Fibroblast of lung (primary cell): ENCODE measurements around the gene ATP13A5. TPM values are rescaled to one million over a fixed set of nuclear protein-coding genes. Genes with fewer than 3 reads are reported as not detected.
A peak's percentile ranks its signal among the peaks of the same experiment; 100 is the strongest.

ENCODE experiments used
- DNase-seq, 2 donors: peaks; one replicate each; pipeline versions ENCODE4 v3.0.0 to v3.0.0-alpha.2; 2010; ENCODE audit warnings: low read depth in 2 of 2
- H2AFZ ChIP-seq: 2 replicates; pipeline ENCODE4 v1.5.1; 2012; ENCODE audit warnings: low read length, control low read depth, inconsistent platforms
- H3K27ac ChIP-seq: 2 replicates; pipeline ENCODE4 v1.5.1; 2011; ENCODE audit warnings: low read length, control low read depth; ENCODE audit not compliant: insufficient read depth
- H3K27me3 ChIP-seq: 2 replicates; pipeline ENCODE4 v1.5.1; 2011; ENCODE audit warnings: mild to moderate bottlenecking, low read length; ENCODE audit not compliant: control insufficient read depth, insufficient read depth
- H3K36me3 ChIP-seq: 2 replicates; pipeline ENCODE4 v1.5.1; 2011; ENCODE audit warnings: low read length; ENCODE audit not compliant: control insufficient read depth, insufficient read depth
- H3K4me1 ChIP-seq: 2 replicates; pipeline ENCODE4 v1.5.1; 2011; ENCODE audit warnings: low read length; ENCODE audit not compliant: control insufficient read depth, insufficient read depth; ENCODE audit errors: extremely low read depth
- H3K4me2 ChIP-seq: 2 replicates; pipeline ENCODE4 v1.5.1; 2011; ENCODE audit warnings: low read length, control low read depth; ENCODE audit not compliant: insufficient read depth; ENCODE audit errors: extremely low read depth
- H3K4me3 ChIP-seq, 4 experiments: fragments of 200-600 bp in 1 of 4; sonication (generic) in 1 of 4; replicated peaks in 1 of 4; 2 replicates each; pipeline ENCODE4 v1.5.1; 2011 to 2016; ENCODE audit warnings: low read length in 4 of 4, low read depth in 3 of 4, mild to moderate bottlenecking in 3 of 4, control low read depth in 2 of 4, inconsistent platforms in 1 of 4, mixed read lengths in 1 of 4; ENCODE audit not compliant: insufficient read depth in 1 of 4; ENCODE audit errors: control extremely low read depth in 1 of 4
- H3K79me2 ChIP-seq: 2 replicates; pipeline ENCODE4 v1.5.1; 2012; ENCODE audit warnings: mild to moderate bottlenecking, low read length, inconsistent platforms; ENCODE audit not compliant: control insufficient read depth, insufficient read depth
- H3K9ac ChIP-seq: 2 replicates; pipeline ENCODE4 v1.5.1; 2011; ENCODE audit warnings: mild to moderate bottlenecking, low read length, control low read depth; ENCODE audit not compliant: insufficient read depth
- H3K9me3 ChIP-seq: 2 replicates; pipeline ENCODE4 v1.5.1; 2012; ENCODE audit warnings: low read depth, low read length; ENCODE audit not compliant: control insufficient read depth, insufficient read depth
- H4K20me1 ChIP-seq: 2 replicates; pipeline ENCODE4 v1.5.1; 2011; ENCODE audit warnings: low read length; ENCODE audit not compliant: control insufficient read depth, insufficient read depth; ENCODE audit errors: extremely low read depth
- EZH2 ChIP-seq: IDR thresholded peaks from 2 replicates; pipeline ENCODE4 v1.5.1; 2012; ENCODE audit warnings: low read length, control low read depth, mild to moderate bottlenecking; ENCODE audit errors: missing control alignments
- polyA plus RNA-seq, 2 donors: library from polyadenylated mRNA; depleted of rRNA in 1 of 2; stranded (reverse) in 1 of 2; unstranded in 1 of 2; fragments of >200 nt; gene quantifications; 2 replicates each; pipeline ENCODE4 v1.2.1, GENCODE V29; 2011 to 2012; ENCODE audit warnings: missing spikeins in 1 of 2
- total RNA-seq: library from RNA; depleted of rRNA; stranded (reverse); fragments of >200 nt; gene quantifications from 2 replicates; pipeline ENCODE4 v1.2.1, GENCODE V29; 2014
- TF ChIP-seq, protein P1 (sequence below), 2 donors: IDR thresholded peaks in 1 of 2; conservative IDR thresholded peaks in 1 of 2; 1 replicate in 1 of 2; 2 replicates in 1 of 2; pipeline ENCODE4 v1.5.1; 2011 to 2012; ENCODE audit warnings: low read length in 2 of 2, control low read depth in 1 of 2, inconsistent platforms in 1 of 2, low read depth in 1 of 2, mild to moderate bottlenecking in 1 of 2

Gene ATP13A5
- total and polyA plus RNA-seq, 2 donors (not counting 1 experiment from before 2014, with no cell fraction given): not detected

DNA sequence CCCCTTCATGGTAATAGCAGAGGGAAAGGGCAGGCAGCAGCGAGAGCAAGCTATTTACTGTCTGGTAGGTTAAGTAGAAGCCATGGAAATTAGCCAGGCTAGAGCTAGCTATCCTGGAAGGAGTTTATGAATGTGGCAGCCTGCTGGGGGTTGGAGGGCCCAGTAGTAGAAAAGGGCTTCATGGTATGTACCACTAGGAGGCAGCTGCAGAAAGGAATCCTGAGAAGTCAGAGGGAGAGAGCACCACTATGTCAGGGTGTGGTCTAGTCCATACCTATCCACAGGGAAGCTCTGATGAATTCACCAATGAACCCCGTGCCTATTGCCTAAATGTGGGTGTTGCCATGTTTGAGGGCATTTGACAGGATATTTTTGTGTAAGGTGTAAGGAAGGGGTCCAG is 82.6 kb downstream of the ATP13A5 start:
- H3K27ac ChIP-seq: no peak overlapping the region
- H3K79me2 ChIP-seq: no peaks in the 10 kb centered on the region
- H3K27me3 ChIP-seq: no peaks in the 10 kb centered on the region
- no peak overlapping the region for H3K9ac ChIP-seq
- H3K4me1 ChIP-seq: no peaks in the 10 kb centered on the region
- H3K4me3 ChIP-seq: no peak overlapping the region
- DNase-seq: no peak
- no peaks in the 10 kb centered on the region for H3K9me3 ChIP-seq
- H3K36me3 ChIP-seq: no peaks in the 10 kb centered on the region
- TF ChIP-seq EZH2: no peak
- TF ChIP-seq, protein P1, sequence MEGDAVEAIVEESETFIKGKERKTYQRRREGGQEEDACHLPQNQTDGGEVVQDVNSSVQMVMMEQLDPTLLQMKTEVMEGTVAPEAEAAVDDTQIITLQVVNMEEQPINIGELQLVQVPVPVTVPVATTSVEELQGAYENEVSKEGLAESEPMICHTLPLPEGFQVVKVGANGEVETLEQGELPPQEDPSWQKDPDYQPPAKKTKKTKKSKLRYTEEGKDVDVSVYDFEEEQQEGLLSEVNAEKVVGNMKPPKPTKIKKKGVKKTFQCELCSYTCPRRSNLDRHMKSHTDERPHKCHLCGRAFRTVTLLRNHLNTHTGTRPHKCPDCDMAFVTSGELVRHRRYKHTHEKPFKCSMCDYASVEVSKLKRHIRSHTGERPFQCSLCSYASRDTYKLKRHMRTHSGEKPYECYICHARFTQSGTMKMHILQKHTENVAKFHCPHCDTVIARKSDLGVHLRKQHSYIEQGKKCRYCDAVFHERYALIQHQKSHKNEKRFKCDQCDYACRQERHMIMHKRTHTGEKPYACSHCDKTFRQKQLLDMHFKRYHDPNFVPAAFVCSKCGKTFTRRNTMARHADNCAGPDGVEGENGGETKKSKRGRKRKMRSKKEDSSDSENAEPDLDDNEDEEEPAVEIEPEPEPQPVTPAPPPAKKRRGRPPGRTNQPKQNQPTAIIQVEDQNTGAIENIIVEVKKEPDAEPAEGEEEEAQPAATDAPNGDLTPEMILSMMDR (conservative IDR thresholded peaks at IDR 0.05 in 1 of 2, IDR thresholded peaks at IDR 0.05 in 1 of 2; ENCODE audit: low read depth in 1 of 2, low read length in 2 of 2): no peak
- H2AFZ ChIP-seq: no peak overlapping the region
- no peak overlapping the region for H3K4me2 ChIP-seq
- no peaks in the 10 kb centered on the region for H4K20me1 ChIP-seq

DNA sequence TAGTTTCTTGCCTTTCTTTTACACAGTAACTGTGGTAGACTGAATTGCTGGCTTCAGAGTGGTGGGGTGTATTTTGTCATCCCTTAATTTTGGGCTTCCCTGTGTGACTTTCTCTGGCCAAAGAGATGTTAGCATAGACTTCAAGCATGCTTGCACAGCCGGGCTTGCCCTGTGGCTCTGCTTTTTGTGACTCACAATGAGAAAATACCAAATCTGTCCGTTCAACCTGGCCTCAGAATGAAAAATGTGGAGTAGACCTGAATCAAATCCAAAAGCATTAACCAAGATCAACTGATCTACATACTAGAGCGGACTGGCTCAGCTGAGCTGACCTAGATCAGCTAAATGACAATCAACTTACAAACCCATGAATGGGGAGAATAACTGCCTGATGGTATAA is 86.2 kb downstream of the ATP13A5 start:
- no peaks in the 10 kb centered on the region for H3K79me2 ChIP-seq
- no peak overlapping the region for H3K9ac ChIP-seq
- DNase-seq: peak in 1 of 2 donors; percentile 89
- H3K27ac ChIP-seq: no peak overlapping the region
- no peaks in the 10 kb centered on the region for H3K4me1 ChIP-seq
- H2AFZ ChIP-seq: no peak overlapping the region
- H3K4me2 ChIP-seq: no peak overlapping the region
- no peaks in the 10 kb centered on the region for H3K9me3 ChIP-seq
- no peaks in the 10 kb centered on the region for H4K20me1 ChIP-seq
- no peaks in the 10 kb centered on the region for H3K36me3 ChIP-seq
- TF ChIP-seq, protein P1 (conservative IDR thresholded peaks at IDR 0.05 in 1 of 2, IDR thresholded peaks at IDR 0.05 in 1 of 2; ENCODE audit: low read depth in 1 of 2, low read length in 2 of 2): no peak
- no peak for TF ChIP-seq EZH2
- H3K27me3 ChIP-seq: no peaks in the 10 kb centered on the region
- H3K4me3 ChIP-seq: no peak overlapping the region

DNA sequence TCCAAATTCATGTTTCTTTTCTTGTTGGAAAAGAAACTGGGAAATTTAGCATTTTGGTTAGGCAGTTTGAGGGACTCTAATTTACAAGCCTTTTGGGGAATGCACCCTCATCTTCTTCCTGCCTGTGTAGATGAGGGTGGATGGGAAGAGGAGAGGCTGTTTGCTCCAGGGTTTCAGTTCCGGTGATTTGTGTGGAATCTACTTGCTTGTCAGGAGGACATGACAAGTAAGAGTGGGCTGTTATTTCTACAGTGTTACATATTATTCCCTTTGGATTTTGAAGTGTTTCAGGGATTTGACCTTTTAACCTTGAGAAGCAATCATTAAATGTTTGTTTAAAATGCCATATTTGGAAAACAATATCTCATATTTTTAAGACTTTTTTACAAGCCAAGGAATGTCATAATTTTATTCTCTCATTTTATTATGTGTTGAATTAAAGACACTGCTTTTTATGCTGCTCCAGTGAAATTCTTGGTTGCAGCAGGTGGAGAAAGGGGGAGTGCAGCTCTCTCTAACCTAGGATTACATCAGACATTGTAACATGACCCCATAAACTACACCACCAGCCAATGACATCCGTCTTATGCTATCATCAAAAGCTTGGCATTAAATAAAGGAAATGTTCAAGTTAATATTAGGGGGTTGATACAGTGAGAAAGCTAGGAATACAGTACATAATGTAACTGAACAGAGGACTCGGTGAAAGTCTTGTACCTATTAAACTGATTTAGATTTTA is 107.3 kb downstream of the ATP13A5 start:
- Histone ChIP-seq H3K27me3 (no peaks in the 10 kb centered on the region), H3K4me3 (no peak overlapping the region), H3K79me2 (no peaks in the 10 kb centered on the region), H3K4me1 (no peaks in the 10 kb centered on the region), H3K27ac (no peak overlapping the region), H3K9me3 (no peaks in the 10 kb centered on the region), H2AFZ (no peak overlapping the region), H3K4me2 (no peak overlapping the region), H3K36me3 (no peaks in the 10 kb centered on the region), H4K20me1 (no peaks in the 10 kb centered on the region), H3K9ac (no peak overlapping the region)
- DNase-seq: no peak
- TF ChIP-seq, protein P1 (conservative IDR thresholded peaks at IDR 0.05 in 1 of 2, IDR thresholded peaks at IDR 0.05 in 1 of 2; ENCODE audit: low read depth in 1 of 2, low read length in 2 of 2): no peak
- TF ChIP-seq EZH2: no peak
